Liver (tissue), 9 donors: ENCODE results near the gene CD3D. TPM values are rescaled to one million over a fixed set of nuclear protein-coding genes. Genes with fewer than 3 reads are reported as not detected.

Experiments used
- DNase-seq: peaks from one replicate; pipeline ENCODE4 v3.0.0-alpha.2; 2017; ENCODE audit warnings: low spot score
- H3K27ac ChIP-seq, 2 donors: one replicate each; pipeline ENCODE4 v1.7.0; 2013; ENCODE audit warnings: inconsistent platforms in 2 of 2, low read length in 2 of 2, control low read depth in 1 of 2, low read depth in 1 of 2, mild to moderate bottlenecking in 1 of 2
- H3K27me3 ChIP-seq, 4 donors: one replicate each; pipeline versions ENCODE4 v1.6.1 to v1.7.0; 2013; ENCODE audit warnings: low read length in 3 of 4, inconsistent platforms in 1 of 4, mild to moderate bottlenecking in 1 of 4, moderate library complexity in 1 of 4; ENCODE audit not compliant: control insufficient read depth in 4 of 4, insufficient read depth in 4 of 4
- H3K36me3 ChIP-seq, 4 donors: one replicate each; pipeline versions ENCODE4 v1.6.1 to v1.7.0; 2013; ENCODE audit warnings: low read length in 3 of 4, mild to moderate bottlenecking in 3 of 4, low read depth in 1 of 4, moderate library complexity in 1 of 4; ENCODE audit not compliant: control insufficient read depth in 4 of 4, insufficient read depth in 3 of 4
- H3K4me1 ChIP-seq, 4 donors: one replicate each; pipeline versions ENCODE4 v1.6.1 to v1.7.0; 2013; ENCODE audit warnings: low read length in 3 of 4, mild to moderate bottlenecking in 3 of 4, moderate library complexity in 1 of 4; ENCODE audit not compliant: control insufficient read depth in 4 of 4, insufficient read depth in 4 of 4
- H3K4me3 ChIP-seq, 3 donors: one replicate each; pipeline versions ENCODE4 v1.6.1 to v1.7.0; 2013; ENCODE audit warnings: low read length in 3 of 3, control low read depth in 1 of 3, low read depth in 1 of 3, mild to moderate bottlenecking in 1 of 3
- H3K9ac ChIP-seq, 2 donors: one replicate each; pipeline ENCODE4 v1.7.0; 2013; ENCODE audit warnings: low read length in 2 of 2, mild to moderate bottlenecking in 2 of 2, moderate library complexity in 2 of 2, control low read depth in 1 of 2, low read depth in 1 of 2
- H3K9me3 ChIP-seq, 4 donors: one replicate each; pipeline versions ENCODE4 v1.6.1 to v1.7.0; 2013; ENCODE audit warnings: low read length in 3 of 4; ENCODE audit not compliant: control insufficient read depth in 4 of 4
- CTCF ChIP-seq: fragments of 150-350 bp; IDR thresholded peaks from 2 replicates; pipeline ENCODE4 v1.5.1; 2017; ENCODE audit warnings: improper control_type of control experiment, low read depth, low read length; ENCODE audit not compliant: missing input control
- EGR1 ChIP-seq, 2 donors: IDR thresholded peaks; 2 replicates each; pipeline ENCODE4 v1.6.1; 2016 to 2018; ENCODE audit warnings: antibody characterized with exemption in 2 of 2, low read depth in 2 of 2
- FOXA1 ChIP-seq: IDR thresholded peaks from 2 replicates; pipeline ENCODE4 v1.6.1; 2016; ENCODE audit warnings: antibody characterized with exemption
- FOXA2 ChIP-seq: IDR thresholded peaks from 2 replicates; pipeline ENCODE4 v1.6.1; 2016; ENCODE audit warnings: antibody characterized with exemption
- GABPA ChIP-seq, 2 donors: IDR thresholded peaks in 1 of 2; conservative IDR thresholded peaks in 1 of 2; 2 replicates each; pipeline ENCODE4 v1.6.1; 2016; ENCODE audit warnings: antibody characterized with exemption in 2 of 2, mild to moderate bottlenecking in 1 of 2, moderate library complexity in 1 of 2
- HNF4A ChIP-seq, 2 donors: conservative IDR thresholded peaks; 2 replicates each; pipeline ENCODE4 v1.6.1; 2016; ENCODE audit warnings: antibody characterized with exemption in 2 of 2, mild to moderate bottlenecking in 2 of 2
- HNF4G ChIP-seq: IDR thresholded peaks from 2 replicates; pipeline ENCODE4 v1.6.1; 2016; ENCODE audit warnings: antibody characterized with exemption
- JUND ChIP-seq, 2 donors: IDR thresholded peaks; 2 replicates each; pipeline ENCODE4 v1.6.1; 2016; ENCODE audit warnings: antibody characterized with exemption in 2 of 2
- MAX ChIP-seq: IDR thresholded peaks from 2 replicates; pipeline ENCODE4 v1.6.1; 2016; ENCODE audit warnings: antibody characterized with exemption
- NR2F2 ChIP-seq: IDR thresholded peaks from 2 replicates; pipeline ENCODE4 v1.6.1; 2016; ENCODE audit warnings: antibody characterized with exemption
- RXRA ChIP-seq, 2 donors: IDR thresholded peaks; 2 replicates each; pipeline ENCODE4 v1.6.1; 2017 to 2018; ENCODE audit warnings: antibody characterized with exemption in 2 of 2, mild to moderate bottlenecking in 1 of 2
- SP1 ChIP-seq: IDR thresholded peaks from 2 replicates; pipeline ENCODE4 v1.6.1; 2018; ENCODE audit warnings: antibody characterized with exemption, mild to moderate bottlenecking
- TAF1 ChIP-seq: conservative IDR thresholded peaks from 2 replicates; pipeline ENCODE4 v1.6.1; 2016; ENCODE audit warnings: antibody characterized with exemption, mild to moderate bottlenecking
- YY1 ChIP-seq: IDR thresholded peaks from 2 replicates; pipeline ENCODE4 v1.6.1; 2016; ENCODE audit warnings: antibody characterized with exemption, mild to moderate bottlenecking
- ZBTB33 ChIP-seq: IDR thresholded peaks from 2 replicates; pipeline ENCODE4 v1.6.1; 2016; ENCODE audit warnings: antibody characterized with exemption
- WGBS: extraction: QIAGEN DNeasy Blood & Tissue Kit; methylation state at CpG from one replicate; pipeline ENCODE4 v1.1.7; 2013; 5-methylcytosine and 5-hydroxymethylcytosine counted together
- polyA plus RNA-seq, 2 donors: library from polyadenylated mRNA; stranded (reverse) in 1 of 2; unstranded in 1 of 2; fragments of 200-250 nt in 1 of 2; fragments of >200 nt in 1 of 2; fragmentation: Nextera tagmentation in 1 of 2; extraction: Ambion mirVana in 1 of 2; gene quantifications; one replicate each; pipeline versions ENCODE4 v1.2.1 to v1.2.3, GENCODE V29; 2013 to 2015
- total RNA-seq, 2 donors: library from RNA; depleted of rRNA; stranded (reverse); fragments of >200 nt; gene quantifications; one replicate each; pipeline ENCODE4 v1.2.3, GENCODE V29; 2014
- donor health status: healthy.
- donor health status: healthy.
- donor health status: healthy.
- donor health status: healthy.
- donor health status: healthy.

Gene CD3D
- total and polyA plus RNA-seq, 4 donors: 1.1 to 1.6 (median 1.2) TPM

- no peak within 1 kb of the TSS for H3K27ac ChIP-seq
- no peak within 1 kb of the TSS for H3K9ac ChIP-seq
- WGBS: 88% methylated on average over 6 of the region's 6 CpGs
- no peaks in the 10 kb centered on the region for H3K36me3 ChIP-seq
- H3K4me3 ChIP-seq: no peak within 1 kb of the TSS
- no peak for TF ChIP-seq SP1
- TF ChIP-seq FOXA1: no peak
- no peak for TF ChIP-seq MAX
- no peak for TF ChIP-seq TAF1
- TF ChIP-seq FOXA2: no peak
- no peak for TF ChIP-seq CTCF
- no peak for TF ChIP-seq RXRA (IDR thresholded peaks at IDR 0.05)
- no peak for TF ChIP-seq EGR1 (IDR thresholded peaks at IDR 0.05; ENCODE audit: low read depth in 2 of 2)
- no peak for TF ChIP-seq JUND (IDR thresholded peaks at IDR 0.05)
- TF ChIP-seq ZBTB33: no peak
- TF ChIP-seq HNF4A (conservative IDR thresholded peaks at IDR 0.05): no peak
- no peak for TF ChIP-seq NR2F2
- no peaks in the 10 kb centered on the region for H3K27me3 ChIP-seq
- DNase-seq: no peak
- H3K9me3 ChIP-seq: no peaks in the 10 kb centered on the region
- H3K4me1 ChIP-seq: no peaks in the 10 kb centered on the region
Observed at GRCh38 chr11:118343981-118344515, 1.5 kb upstream of the CD3D start, which contains the start of gene CD3G. CD3G (plus strand) TSS chr11:118344344; CDS start chr11:118344424, 80 bp downstream.

- Histone ChIP-seq H3K9ac (no peak overlapping the region), H3K9me3 (no peaks in the 10 kb centered on the region), H3K4me1 (no peaks in the 10 kb centered on the region), H3K4me3 (no peak overlapping the region), H3K27ac (no peak overlapping the region), H3K36me3 (no peaks in the 10 kb centered on the region), H3K27me3 (no peaks in the 10 kb centered on the region)
- WGBS: 84% methylated on average over 9 of the region's 9 CpGs
- no peak for DNase-seq
- TF ChIP-seq HNF4G: no peak
- no peak for TF ChIP-seq FOXA1
- TF ChIP-seq EGR1 (IDR thresholded peaks at IDR 0.05; ENCODE audit: low read depth in 2 of 2): no peak
- no peak for TF ChIP-seq ZBTB33
- no peak for TF ChIP-seq GABPA (IDR thresholded peaks at IDR 0.05 in 1 of 2, conservative IDR thresholded peaks at IDR 0.05 in 1 of 2)
- no peak for TF ChIP-seq JUND (IDR thresholded peaks at IDR 0.05)
- TF ChIP-seq YY1: no peak
- no peak for TF ChIP-seq MAX
- no peak for TF ChIP-seq SP1
- TF ChIP-seq FOXA2: no peak
- TF ChIP-seq TAF1: no peak
Observed at GRCh38 chr11:118343248-118343647, 743 bp upstream of the CD3D start.
